Lower leg skin (tissue), 4 donors: Measurements from ENCODE around the gene UBE2E2. TPM values are rescaled to one million over a fixed set of nuclear protein-coding genes. Genes with fewer than 3 reads are reported as not detected.
"Not testable (repeated sequence)": the region's sequence is repeated elsewhere in the genome, so short reads cannot be mapped to it uniquely, and the experiment has no call there.

ENCODE experiments used
- DNase-seq, 2 donors: peaks; one replicate each; pipeline ENCODE4 v3.0.0-alpha.2; 2019; ENCODE audit warnings: low spot score in 2 of 2
- H3K4me3 ChIP-seq: fragments of 200-600 bp; sonication (generic); 2 replicates; pipeline ENCODE4 v1.5.1; 2017; ENCODE audit warnings: mild to moderate bottlenecking, low read depth; ENCODE audit not compliant: poor library complexity, severe bottlenecking
- POLR2A ChIP-seq, 2 donors: fragments of 450-650 bp; IDR thresholded peaks; one replicate each; pipeline ENCODE4 v1.6.1; 2016 to 2017; ENCODE audit warnings: antibody characterized with exemption in 2 of 2, mild to moderate bottlenecking in 1 of 2, moderate library complexity in 1 of 2
- WGBS, 2 donors: methylation state at CpG; one replicate each; pipeline ENCODE4 v1.1.5; 2018; 5-methylcytosine and 5-hydroxymethylcytosine counted together
- intact Hi-C: fragments of 100-400 bp; cut with DNase I; formaldehyde crosslinking; loops from one replicate; pipeline ENCODE4 v1.15.0; 2023; ENCODE audit warnings: low total_unique reads
- total RNA-seq, 4 donors: library from RNA; depleted of rRNA; stranded (reverse); fragments of >200 nt; gene quantifications; one replicate each; pipeline ENCODE4 v1.1.0, GENCODE V29; 2016
- TF ChIP-seq, protein P1 (sequence below), 3 donors: fragments of 450-650 bp; IDR thresholded peaks; one replicate each; pipeline ENCODE4 v1.5.1; 2016; ENCODE audit warnings: antibody characterized with exemption in 3 of 3, mild to moderate bottlenecking in 3 of 3, moderate library complexity in 2 of 3

Gene UBE2E2
- total RNA-seq, 4 donors from 2014 or later: 20.0 to 54.7 (median 33.3) TPM

DNA sequence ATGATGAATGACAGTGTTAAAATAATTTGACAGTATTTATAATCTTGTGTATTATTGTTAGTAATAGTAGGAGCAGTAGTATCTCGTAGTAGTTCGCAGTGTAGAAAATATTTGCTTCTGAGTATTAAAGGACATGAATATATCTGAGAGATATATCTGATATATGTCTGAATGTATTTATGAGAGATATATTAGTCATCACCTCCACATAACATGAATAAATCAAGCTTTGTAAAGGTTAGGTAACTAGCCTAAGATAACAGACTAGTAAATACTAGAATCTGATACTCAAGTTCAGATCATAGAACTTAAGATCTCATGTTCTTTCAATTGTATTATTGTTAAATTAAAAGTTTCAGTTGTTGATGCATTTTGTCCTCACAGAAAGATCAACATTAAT, 130.5 kb downstream of the UBE2E2 start:
- 65 to 74% methylated on average over 2 of the region's 2 CpGs for WGBS, 2 donors
- no peak for DNase-seq
- H3K4me3 ChIP-seq: no peak overlapping the region
- TF ChIP-seq, protein P1, sequence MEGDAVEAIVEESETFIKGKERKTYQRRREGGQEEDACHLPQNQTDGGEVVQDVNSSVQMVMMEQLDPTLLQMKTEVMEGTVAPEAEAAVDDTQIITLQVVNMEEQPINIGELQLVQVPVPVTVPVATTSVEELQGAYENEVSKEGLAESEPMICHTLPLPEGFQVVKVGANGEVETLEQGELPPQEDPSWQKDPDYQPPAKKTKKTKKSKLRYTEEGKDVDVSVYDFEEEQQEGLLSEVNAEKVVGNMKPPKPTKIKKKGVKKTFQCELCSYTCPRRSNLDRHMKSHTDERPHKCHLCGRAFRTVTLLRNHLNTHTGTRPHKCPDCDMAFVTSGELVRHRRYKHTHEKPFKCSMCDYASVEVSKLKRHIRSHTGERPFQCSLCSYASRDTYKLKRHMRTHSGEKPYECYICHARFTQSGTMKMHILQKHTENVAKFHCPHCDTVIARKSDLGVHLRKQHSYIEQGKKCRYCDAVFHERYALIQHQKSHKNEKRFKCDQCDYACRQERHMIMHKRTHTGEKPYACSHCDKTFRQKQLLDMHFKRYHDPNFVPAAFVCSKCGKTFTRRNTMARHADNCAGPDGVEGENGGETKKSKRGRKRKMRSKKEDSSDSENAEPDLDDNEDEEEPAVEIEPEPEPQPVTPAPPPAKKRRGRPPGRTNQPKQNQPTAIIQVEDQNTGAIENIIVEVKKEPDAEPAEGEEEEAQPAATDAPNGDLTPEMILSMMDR (IDR thresholded peaks at IDR 0.05): no peak
- no peak for TF ChIP-seq POLR2A (IDR thresholded peaks at IDR 0.05)
- intact Hi-C loops: no loop called here

DNA sequence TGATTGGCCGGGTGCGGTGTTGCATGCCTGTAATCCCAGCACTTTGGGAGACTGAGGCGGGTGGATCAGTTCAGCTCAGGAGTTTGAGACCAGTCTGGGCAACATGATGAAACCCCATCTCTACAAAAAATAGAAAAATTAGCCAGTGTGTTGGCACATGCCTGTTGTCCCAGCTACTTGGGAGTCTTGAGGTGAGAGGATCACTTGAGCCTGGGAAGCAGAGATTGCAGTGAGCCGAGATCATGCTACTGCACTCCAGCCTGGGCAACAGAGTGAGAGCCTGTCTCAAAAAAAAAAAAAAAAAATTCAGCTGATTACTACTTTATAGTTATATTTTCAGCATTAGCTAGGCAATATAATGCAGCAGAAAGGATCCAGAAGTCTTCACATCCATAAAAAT, 133.7 kb downstream of the UBE2E2 start:
- H3K4me3 ChIP-seq, DNase-seq, intact Hi-C loops: not testable (repeated sequence)
- WGBS, 2 donors: 97 to 99% methylated on average over 4 of the region's 4 CpGs

DNA sequence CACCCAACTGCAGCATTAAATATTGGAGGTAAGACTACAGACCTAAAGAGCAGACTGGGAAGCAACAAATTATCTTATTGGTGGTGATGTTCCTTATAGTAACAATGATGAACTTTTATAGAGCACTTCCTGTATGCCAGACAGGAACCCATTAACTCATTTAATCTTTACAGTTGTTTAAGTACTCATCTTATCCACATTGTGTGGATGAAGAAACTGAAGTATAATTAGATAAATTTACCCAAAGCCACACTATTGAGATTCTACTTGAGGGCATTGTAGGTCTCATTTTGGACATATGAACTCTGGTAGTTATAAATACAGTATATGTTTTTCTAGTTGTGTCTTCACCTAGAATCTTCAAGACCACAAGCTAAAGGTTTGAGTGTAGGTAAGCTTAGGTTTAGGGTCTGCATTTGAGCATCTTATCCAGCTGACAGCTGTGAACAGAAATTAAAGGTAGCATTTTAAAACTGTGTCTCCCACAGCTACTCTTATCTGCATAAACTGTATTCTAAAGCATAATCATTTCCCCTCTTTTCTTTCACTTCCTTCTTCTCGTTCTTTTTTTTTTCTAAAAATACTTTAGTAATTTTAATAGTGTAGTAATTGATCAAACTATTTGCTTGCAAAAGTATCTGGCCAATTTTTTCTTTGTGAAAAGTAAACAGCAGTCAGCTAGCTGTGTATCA, 138.2 kb downstream of the UBE2E2 start:
- TF ChIP-seq, protein P1 (IDR thresholded peaks at IDR 0.05): no peak
- no peak for TF ChIP-seq POLR2A (IDR thresholded peaks at IDR 0.05)
- H3K4me3 ChIP-seq: no peak overlapping the region
- DNase-seq: no peak
- intact Hi-C loops: no loop called here
- WGBS, 2 donors: 52 to 60% methylated on average over 1 of the region's 1 CpG

DNA sequence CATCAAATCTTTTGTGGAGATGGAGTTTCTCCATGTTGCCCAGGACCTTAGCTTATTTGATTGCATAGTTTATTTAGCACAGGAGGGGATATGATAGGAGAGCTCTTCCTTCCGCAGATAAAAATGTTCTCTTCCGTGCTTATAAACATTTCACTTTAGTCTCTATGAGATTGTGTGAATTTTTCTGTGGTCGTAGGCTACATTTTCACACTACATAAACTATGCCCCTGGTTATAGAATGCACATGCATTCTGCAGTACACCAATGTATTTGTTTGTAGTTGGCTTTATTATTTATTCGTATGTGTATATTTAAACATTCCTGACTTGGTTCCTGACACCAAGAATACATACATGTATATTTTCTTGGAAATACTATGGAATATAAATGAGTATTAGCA, 139.2 kb downstream of the UBE2E2 start:
- intact Hi-C loops: no loop called here
- no peak for DNase-seq
- TF ChIP-seq, protein P1 (IDR thresholded peaks at IDR 0.05): no peak
- no peak for TF ChIP-seq POLR2A (IDR thresholded peaks at IDR 0.05)
- H3K4me3 ChIP-seq: no peak overlapping the region
- 96% methylated on average over 4 of the region's 4 CpGs for WGBS, 2 donors

DNA sequence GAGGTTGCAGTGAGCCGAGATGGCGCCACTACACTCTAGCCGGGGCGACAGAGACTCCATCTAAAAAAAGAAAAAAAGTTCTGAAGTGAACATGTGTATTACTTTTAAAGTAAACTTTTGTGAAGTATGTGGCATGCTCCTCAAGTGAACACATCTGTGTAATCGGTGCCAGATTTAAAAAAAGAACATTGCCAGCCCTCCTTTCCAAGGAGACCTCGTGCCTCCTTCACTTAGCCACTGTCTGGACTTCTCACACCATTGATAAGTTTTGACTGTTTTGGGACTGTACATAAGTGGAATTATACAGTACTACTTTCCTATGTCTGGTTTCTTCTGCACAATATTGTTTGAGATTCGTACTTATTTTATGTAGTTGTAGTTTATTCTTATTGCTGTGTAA, 140.4 kb downstream of the UBE2E2 start:
- TF ChIP-seq, protein P1 (IDR thresholded peaks at IDR 0.05): no peak
- TF ChIP-seq POLR2A (IDR thresholded peaks at IDR 0.05): no peak
- DNase-seq: no peak
- intact Hi-C loops: no loop called here
- no peak overlapping the region for H3K4me3 ChIP-seq
- WGBS, 2 donors: 91 to 93% methylated on average over 7 of the region's 7 CpGs

DNA sequence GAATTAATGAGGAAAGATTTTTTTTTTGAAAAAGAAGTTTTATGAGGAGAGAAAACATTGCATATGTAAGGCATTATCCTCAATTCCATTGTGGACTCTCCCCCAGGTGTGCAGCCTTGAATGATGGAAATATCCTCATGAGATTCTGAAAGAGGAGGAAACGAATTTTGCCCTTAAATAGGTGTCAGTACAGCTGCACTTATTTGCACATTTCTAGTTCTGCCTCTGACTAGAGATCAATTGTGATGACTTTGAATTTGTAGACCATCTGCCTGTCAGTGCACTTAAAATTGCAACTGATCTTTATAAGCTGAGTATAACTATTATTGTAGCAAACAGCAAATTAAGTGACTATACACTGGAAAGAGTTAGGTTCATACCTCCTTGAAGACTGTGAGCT, 141.8 kb downstream of the UBE2E2 start:
- 68 to 84% methylated on average over 1 of the region's 1 CpG for WGBS, 2 donors
- no peak for TF ChIP-seq POLR2A (IDR thresholded peaks at IDR 0.05)
- TF ChIP-seq, protein P1 (IDR thresholded peaks at IDR 0.05): no peak

DNA sequence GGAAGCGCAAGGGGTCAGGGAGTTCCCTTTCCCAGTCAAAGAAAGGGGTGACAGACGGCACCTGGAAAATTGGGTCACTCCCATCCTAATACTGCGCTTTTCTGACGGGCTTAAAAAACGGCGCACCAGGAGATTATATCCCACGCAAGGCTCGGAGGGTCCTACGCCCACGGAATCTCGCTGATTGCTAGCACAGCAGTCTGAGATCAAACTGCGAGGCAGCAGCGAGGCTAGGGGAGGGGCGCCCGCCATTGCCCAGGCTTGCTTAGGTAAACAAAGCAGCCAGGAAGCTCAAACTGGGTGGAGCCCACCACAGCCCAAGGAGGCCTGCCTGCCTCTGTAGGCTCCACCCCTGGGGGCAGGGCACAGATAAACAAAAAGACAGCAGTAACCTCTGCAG, 146.3 kb downstream of the UBE2E2 start:
- WGBS, 2 donors: 95 to 97% methylated on average over 15 of the region's 15 CpGs
- H3K4me3 ChIP-seq, DNase-seq, intact Hi-C loops: not testable (repeated sequence)

More for the DNA sequence above, 141.8 kb downstream of the UBE2E2 start:
- H3K4me3 ChIP-seq: no peak overlapping the region
- intact Hi-C loops: no loop called here
- no peak for DNase-seq
